Activated CD4-positive, alpha-beta T cell treated with anti-CD3 and anti-CD28 coated beads for 1 hour (primary cell): ENCODE measurements around the gene MEDAG.

Experiments
- DNase-seq: peaks from one replicate; pipeline ENCODE4 v3.0.0-alpha.2; 2020

MEDAG gene

GRCh38 chr13:30966101-30966500 is 60.0 kb downstream of the MEDAG start:
- no peak for DNase-seq

DNA sequence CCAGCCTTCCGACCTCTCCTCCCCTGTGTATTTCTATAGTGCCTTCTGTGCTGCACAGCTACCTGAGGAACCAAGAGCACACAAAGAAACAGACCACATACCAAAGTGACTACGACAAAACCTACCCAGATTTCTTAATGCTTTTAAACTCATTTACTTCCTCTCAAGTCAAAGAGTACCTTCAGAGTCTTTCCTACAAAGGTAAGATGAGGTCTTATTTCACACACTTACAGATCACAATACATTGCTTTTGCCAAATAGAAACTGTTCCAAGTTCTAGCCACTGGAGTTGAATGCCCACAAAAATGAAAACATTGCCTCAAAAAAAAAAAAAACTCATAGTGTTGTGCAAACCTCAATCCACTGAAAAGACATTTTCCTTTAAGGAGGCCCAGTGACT is 62.8 kb downstream of the MEDAG start:
- no peak for DNase-seq

GRCh38 chr13:30971575-30971974 is 65.5 kb downstream of the MEDAG start:
- DNase-seq, result no peak

GRCh38 chr13:30972888-30973377 is 66.9 kb downstream of the MEDAG start:
- DNase-seq, result no peak

GRCh38 chr13:30974350-30974749 is 68.3 kb downstream of the MEDAG start:
- no peak for DNase-seq
